HAP-1 (cell line): Measurements from ENCODE around the gene TMEM167B.

Experiments
- DNase-seq, 2 experiments: peaks; one replicate each; pipeline ENCODE4 v3.0.0-alpha.2; 2016 to 2020; ENCODE audit warnings: low spot score in 2 of 2
- H3K27me3 ChIP-seq: fragments of 250-450 bp; sonication (Bioruptor Pico); 2 replicates; pipeline ENCODE4 v1.5.1; 2020; ENCODE audit warnings: low read depth, mild to moderate bottlenecking, moderate library complexity
- H3K36me3 ChIP-seq: fragments of 250-450 bp; sonication (Bioruptor Pico); replicated peaks from 2 replicates; pipeline ENCODE4 v1.5.1; 2020; ENCODE audit warnings: mild to moderate bottlenecking
- H3K4me1 ChIP-seq: fragments of 250-450 bp; sonication (Bioruptor Pico); 2 replicates; pipeline ENCODE4 v1.5.1; 2020; ENCODE audit warnings: mild to moderate bottlenecking
- H3K4me3 ChIP-seq: fragments of 250-450 bp; sonication (Bioruptor Pico); 2 replicates; pipeline ENCODE4 v1.5.1; 2020; ENCODE audit warnings: mild to moderate bottlenecking, moderate library complexity
- H3K9me3 ChIP-seq: fragments of 250-450 bp; sonication (Bioruptor Pico); 2 replicates; pipeline ENCODE4 v1.5.1; 2020; ENCODE audit warnings: mild to moderate bottlenecking, moderate library complexity
- in situ Hi-C: fragments of 300-500 bp; cut with MboI; formaldehyde crosslinking; loops from 3 replicates; pipeline ENCODE4 v1.14.3; 2020; ENCODE audit warnings: low sequenced_read_pairs, inconsistent platforms, mixed read lengths

TMEM167B gene

DNA sequence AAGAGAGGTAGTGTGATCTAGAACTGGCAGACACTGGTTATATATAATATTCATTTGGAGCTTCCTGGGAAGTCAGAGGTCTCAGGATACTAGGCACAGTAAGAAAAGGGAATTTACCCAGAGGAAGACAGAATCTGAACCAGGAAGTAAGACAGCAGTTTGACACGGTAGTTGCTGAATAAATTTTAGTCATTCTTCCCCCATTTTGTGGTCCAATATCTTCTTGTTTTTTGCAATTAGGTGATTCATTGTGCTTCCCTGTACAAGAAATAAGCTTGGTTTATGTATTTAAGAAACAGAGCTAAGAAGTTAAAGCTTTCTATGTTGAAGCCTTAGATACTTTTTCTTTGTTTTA lies 1.3 kb downstream of the TMEM167B start:
- no peak for DNase-seq
- H3K36me3 ChIP-seq = peaks cover 15% of the 10 kb centered on the region
- in situ Hi-C loops = no loop called here
- no peaks in the 10 kb centered on the region for H3K9me3 ChIP-seq
- H3K27me3 ChIP-seq = no peaks in the 10 kb centered on the region
- H3K4me1 ChIP-seq = peaks cover 8% of the 10 kb centered on the region
- peak overlapping the region; percentile 87 for H3K4me3 ChIP-seq

DNA sequence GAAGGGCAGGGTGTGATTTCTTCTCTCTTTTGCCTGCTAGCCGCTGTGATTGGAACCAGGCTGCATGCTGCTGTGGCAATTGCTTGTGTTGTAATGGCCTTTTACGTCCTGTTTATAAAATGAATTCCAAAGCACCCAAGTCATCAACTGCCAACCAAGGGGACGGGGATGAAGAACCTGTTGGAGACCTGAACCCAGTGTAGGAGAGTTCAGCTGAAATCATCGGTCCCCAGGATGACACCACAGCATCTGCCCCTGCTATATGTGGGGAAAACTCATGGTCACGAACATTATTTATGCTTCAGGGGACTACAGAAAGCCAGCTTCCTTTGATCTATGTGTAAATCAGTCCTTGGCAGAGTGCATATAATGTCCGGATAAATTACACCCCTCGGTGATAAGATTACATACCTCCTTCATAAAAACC lies 3.8 kb downstream of the TMEM167B start:
- H3K4me3 ChIP-seq = no peak overlapping the region
- in situ Hi-C loops = no loop called here
- peaks cover 5% of the 10 kb centered on the region for H3K4me1 ChIP-seq
- no peak for DNase-seq
- H3K27me3 ChIP-seq = no peaks in the 10 kb centered on the region
- H3K36me3 ChIP-seq = peaks cover 15% of the 10 kb centered on the region
- no peaks in the 10 kb centered on the region for H3K9me3 ChIP-seq

DNA sequence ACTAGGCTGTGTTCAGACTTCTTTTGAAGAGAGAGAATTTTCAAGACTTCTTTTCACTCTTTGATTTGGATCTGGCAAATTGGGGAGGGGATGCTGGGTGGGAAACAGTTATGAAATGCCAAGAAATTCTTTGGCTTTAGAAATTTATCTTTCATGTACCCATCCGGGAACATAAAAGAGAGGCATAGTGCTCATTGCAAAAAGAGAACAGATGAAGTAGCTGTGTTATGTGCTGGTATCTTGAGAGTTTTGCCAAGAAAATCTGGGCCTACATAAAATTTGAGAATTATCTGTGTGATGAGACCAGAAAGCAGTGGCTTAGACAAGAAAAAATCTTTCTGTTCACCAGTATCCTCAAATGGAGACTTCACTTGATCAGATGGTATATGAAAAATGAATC lies 4.3 kb downstream of the TMEM167B start:
- Histone ChIP-seq H3K9me3 (no peaks in the 10 kb centered on the region), H3K4me1 (peaks cover 5% of the 10 kb centered on the region)

DNA sequence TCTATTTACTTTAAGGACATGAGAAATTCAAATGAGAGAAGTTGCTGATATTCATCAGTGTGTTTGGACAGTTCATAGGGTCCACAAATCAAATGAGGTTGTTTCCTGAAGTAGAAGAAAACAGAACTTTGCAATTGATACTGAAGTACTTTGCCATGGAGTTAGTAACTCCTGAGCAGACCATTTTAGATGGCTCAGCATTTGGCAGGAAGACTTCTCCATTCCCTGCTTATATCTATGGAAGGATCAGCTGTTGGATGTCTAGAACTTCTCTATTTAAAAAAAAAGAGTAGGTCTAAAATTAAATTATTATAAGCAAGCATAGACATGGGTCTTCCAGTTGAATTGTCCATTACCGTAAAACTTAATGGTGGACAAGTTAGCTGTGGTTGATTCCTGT lies 5.1 kb downstream of the TMEM167B start:
- Histone ChIP-seq H3K4me1 (peaks cover 5% of the 10 kb centered on the region), H3K4me3 (no peak overlapping the region), H3K9me3 (no peaks in the 10 kb centered on the region), H3K27me3 (no peaks in the 10 kb centered on the region), H3K36me3 (peaks cover 19% of the 10 kb centered on the region)
- DNase-seq = no peak
- in situ Hi-C loops = no loop called here

More for the DNA sequence above, 4.3 kb downstream of the TMEM167B start:
- no peak for DNase-seq
- in situ Hi-C loops = no loop called here
- H3K36me3 ChIP-seq = peaks cover 15% of the 10 kb centered on the region
- H3K4me3 ChIP-seq = no peak overlapping the region
- H3K27me3 ChIP-seq = no peaks in the 10 kb centered on the region

DNA sequence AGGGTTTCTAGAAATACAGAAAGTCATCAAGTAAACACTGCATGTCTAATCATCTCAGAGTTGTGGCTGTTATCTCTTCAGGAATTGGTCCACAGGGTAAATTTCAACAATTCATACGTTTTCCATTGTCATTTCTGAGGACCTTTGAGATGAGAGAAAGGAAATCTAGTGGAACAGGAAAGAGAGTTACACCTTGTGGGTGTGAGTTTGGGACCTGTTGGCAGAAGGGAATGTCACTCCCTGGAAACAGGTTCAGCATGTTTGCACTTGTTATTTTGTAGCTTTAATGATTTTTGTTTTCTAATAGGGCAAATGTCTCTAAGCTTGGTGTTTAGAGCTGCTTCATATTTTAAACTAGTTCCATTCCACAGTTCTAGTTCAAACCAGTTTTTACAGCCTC lies 5.6 kb downstream of the TMEM167B start:
- DNase-seq = no peak
- H3K4me1 ChIP-seq = peaks cover 5% of the 10 kb centered on the region
- H3K4me3 ChIP-seq = no peak overlapping the region
- no peaks in the 10 kb centered on the region for H3K27me3 ChIP-seq
- in situ Hi-C loops = no loop called here
- no peaks in the 10 kb centered on the region for H3K9me3 ChIP-seq
- H3K36me3 ChIP-seq = peaks cover 19% of the 10 kb centered on the region

DNA sequence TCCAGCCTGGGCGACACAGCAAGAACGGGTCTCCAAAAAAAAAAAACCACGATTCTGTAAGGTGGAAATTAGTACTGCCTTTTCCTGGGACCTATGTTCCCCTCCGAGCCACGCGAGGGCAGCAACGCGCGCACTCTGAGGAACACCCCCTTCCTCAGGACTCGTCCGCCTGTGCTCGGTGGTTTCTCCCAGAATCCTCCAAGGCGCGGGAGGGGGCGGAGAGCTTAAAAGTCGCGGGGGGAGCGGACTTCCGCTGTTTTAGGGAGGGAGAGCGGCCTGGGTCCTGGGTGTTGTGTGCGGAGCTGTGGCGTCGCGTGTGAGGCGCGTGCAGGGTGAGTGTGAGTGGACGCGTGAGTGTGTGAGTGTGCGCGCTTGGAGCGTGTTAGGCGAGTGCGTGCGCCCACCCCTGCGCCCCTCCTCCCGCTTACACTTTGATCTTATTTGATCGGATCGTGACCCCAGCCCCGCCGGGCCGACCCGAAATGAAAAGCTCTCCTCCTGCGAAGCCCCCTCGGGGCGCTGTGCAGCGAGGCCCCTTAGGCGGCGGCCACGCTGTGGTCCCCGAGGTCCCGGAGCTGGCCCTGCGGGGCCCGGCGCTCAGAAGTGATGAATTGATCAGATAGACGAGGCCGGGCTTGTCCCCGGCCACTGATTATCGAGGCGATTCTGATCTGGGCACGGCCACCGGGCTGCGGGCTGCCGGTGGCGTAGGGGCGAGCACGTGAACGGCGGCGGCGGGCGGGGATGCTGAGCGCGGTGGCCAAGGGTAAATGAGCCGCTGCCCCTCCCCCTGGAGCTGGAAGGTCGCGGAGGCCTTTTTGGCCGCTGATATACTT lies 9.6 kb downstream of the TMEM167B start:
- H3K9me3 ChIP-seq = no peaks in the 10 kb centered on the region; the same call in 1 of the 2 replicates
- peaks cover 16% of the 10 kb centered on the region for H3K36me3 ChIP-seq
- in situ Hi-C loops = no loop called here
- peak overlapping the region; percentile 99 for H3K4me3 ChIP-seq
- H3K4me1 ChIP-seq = peaks cover 8% of the 10 kb centered on the region
- H3K27me3 ChIP-seq = no peaks in the 10 kb centered on the region
- DNase-seq = peak; percentile 90 to 98

DNA sequence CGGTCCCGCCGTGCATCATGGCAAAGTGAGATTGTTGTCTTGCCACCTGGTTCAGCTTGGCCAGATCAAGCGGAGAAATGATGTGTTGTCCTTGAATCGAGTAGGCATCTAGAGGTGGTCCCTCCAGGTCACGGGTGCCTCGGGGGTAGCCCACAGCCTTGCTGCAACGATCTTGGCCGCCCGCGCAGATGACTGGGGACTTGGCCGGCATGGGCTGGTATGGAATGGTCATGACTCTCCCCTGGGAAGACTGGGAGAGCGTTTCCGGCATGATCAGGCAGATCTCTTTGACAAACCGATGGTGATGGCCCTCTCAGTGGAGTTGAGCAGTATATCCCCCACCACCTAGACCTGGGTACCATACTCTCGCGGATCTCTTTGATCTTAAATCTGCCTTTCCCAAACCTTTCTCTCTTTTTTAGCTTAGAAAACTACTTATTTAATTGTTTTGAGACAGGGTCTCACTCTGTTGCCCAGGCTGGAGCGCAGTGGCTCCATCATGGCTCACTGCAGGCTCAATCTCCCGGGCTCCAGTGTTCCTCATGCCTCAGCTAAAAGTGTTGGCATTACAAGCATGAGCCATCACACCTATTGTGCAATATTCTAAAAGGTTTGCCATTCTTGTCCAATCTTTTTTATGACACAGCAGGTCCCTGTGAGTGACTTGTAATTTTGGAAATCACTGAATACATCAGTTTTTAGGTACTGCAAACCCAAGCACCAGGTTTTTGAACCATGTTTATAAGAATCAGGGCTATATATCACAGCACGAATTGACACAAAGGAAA lies 14.0 kb downstream of the TMEM167B start:
- no peak overlapping the region for H3K4me3 ChIP-seq
- peaks cover 13% of the 10 kb centered on the region for H3K36me3 ChIP-seq
- H3K4me1 ChIP-seq = peaks cover 6% of the 10 kb centered on the region
- DNase-seq = no peak
- in situ Hi-C loops = no loop called here
- H3K9me3 ChIP-seq = no peaks in the 10 kb centered on the region; the same call in 1 of the 2 replicates
- peaks cover 3% of the 10 kb centered on the region; the same call in 1 of the 2 replicates for H3K27me3 ChIP-seq

DNA sequence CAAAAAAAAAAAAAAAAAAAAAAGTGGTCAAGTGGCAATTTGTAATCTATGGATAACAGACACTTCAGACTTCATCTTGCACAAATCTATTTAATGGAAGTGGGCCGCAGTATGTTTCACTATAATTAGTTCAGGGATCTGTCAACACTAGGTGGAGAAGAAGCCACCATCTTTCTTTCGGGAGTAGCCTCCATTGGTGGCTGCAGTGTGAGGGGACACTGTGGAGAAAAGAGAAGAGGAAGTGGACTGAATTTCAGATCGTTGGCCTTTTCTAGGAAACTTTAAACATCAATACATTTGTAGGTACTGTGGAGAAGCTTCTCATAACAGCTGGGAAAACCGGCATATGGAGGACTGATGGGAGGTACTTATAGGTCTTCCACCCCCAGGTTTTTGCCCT lies 15.3 kb downstream of the TMEM167B start:
- H3K36me3 ChIP-seq = peaks cover 9% of the 10 kb centered on the region
- DNase-seq = no peak
- no peak overlapping the region for H3K4me3 ChIP-seq
- H3K9me3 ChIP-seq = no peaks in the 10 kb centered on the region; the same call in 1 of the 2 replicates
- in situ Hi-C loops = no loop called here
- peaks cover 4% of the 10 kb centered on the region for H3K4me1 ChIP-seq
- H3K27me3 ChIP-seq = peaks cover 3% of the 10 kb centered on the region; the same call in 1 of the 2 replicates

DNA sequence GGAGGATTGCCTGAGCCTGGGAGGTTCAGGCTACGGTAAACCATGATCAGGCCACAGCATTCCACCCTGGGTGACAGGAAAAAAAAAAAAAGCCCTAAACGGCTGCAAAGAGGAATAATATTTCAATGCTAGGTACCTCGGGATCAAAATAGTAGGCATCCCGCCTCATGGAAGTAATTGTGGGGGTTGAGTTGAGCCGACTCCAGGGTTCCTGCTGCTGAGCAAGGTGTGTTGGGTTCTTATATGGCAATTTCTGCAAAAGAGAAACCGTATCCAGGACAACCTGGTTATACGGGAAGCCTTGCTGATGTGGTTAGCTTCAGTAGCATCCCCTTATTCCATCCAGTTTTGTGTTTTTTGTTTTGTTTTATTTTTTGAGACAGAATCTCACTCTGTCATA lies 17.2 kb downstream of the TMEM167B start:
- DNase-seq = no peak
- in situ Hi-C loops = no loop called here
- H3K4me1 ChIP-seq = no peaks in the 10 kb centered on the region
- peaks cover 3% of the 10 kb centered on the region; the same call in 1 of the 2 replicates for H3K27me3 ChIP-seq
- H3K9me3 ChIP-seq = no peaks in the 10 kb centered on the region
- no peak overlapping the region for H3K4me3 ChIP-seq
- no peaks in the 10 kb centered on the region for H3K36me3 ChIP-seq

DNA sequence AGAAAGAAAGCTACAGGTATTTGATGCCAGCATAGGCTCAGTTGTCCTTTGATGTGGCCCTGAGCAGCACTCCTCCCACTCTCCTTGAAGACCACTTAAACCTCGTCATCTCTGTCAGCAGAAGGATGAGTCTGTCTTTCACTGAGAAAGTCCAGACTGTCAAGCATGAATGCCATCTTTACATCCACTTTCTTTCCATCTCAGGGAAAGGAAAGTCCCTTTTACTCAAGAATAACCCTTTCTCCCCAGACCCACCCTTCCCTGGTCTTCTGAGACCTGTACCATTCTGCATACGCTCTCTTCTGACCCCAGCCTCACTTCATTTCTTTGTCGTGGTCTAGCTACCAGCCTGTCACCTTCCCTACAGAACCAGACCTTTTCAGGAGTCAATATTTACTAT lies 19.3 kb downstream of the TMEM167B start:
- H3K36me3 ChIP-seq = no peaks in the 10 kb centered on the region
- H3K4me3 ChIP-seq = no peak overlapping the region
- 0 out of 2 replicates have a peak, but pooled peaks cover 2% of the 10 kb centered on the region for H3K4me1 ChIP-seq
- in situ Hi-C loops = no loop called here
- no peaks in the 10 kb centered on the region for H3K9me3 ChIP-seq
- peaks cover 6% of the 10 kb centered on the region for H3K27me3 ChIP-seq
- DNase-seq = no peak

DNA sequence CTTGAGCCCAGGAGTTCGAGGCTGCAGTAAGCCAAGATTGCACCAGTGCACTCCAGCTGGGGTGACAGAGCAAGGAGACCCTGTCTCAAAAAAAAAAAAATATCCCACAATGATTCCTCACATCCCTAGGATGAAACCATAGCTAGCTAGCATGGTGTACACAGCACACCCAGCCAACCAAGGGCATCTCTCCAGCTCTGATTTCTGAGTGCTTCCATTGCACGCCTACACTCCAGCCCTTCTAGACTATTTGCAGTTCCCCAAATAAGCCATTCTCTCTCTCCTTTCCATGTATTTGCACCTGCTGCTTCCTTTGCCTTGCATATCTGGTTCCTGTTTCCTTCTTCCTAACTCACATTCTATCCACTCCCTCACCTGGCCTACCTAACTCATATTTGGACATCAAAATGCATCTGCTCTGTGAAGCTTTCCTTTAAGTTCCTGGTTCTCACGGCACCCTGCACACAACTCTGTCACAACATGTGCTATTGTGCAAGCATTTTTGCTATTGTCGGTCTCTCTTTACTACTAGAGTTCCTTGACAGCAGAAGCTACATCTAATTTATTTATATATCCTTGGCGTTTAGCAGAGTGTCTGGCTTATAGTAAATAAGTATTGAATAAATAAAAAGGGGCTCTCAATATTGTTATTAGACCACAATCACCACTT lies 21.0 kb downstream of the TMEM167B start:
- in situ Hi-C loops = no loop called here

DNA sequence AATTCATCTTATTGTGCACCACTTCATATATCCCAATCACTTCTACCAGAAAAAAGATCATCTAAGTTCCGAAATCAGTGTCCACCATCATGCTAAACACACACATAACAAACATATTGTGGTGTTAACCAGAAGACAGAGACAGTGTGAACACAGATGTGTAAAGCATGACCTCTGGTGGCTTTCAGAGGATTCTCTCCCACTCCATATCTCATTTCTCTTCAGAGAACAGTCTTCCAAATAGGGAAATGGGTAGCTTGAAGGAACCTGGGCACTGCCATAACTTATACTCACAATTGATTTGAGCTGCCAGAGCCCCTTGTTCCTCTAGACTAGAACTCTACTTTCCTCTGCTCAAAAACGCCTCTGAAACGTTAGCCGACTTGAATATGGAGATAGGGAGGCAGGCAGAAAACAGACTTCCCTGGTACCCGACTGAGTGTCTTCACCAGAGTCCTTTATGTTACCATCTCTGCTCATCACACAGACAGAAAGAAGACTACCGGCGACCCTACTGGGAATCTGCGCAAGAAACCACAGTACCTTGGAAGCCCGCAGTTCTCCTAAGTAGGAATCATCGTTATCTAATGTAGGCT lies 21.6 kb downstream of the TMEM167B start:
- no peaks in the 10 kb centered on the region for H3K9me3 ChIP-seq
- no peak overlapping the region for H3K4me3 ChIP-seq
- DNase-seq = peak in 1 of 2 experiments; percentile 7
- 0 out of 2 replicates have a peak, but pooled peaks cover 2% of the 10 kb centered on the region for H3K4me1 ChIP-seq
- H3K27me3 ChIP-seq = peaks cover 4% of the 10 kb centered on the region; the same call in 1 of the 2 replicates
- no peaks in the 10 kb centered on the region for H3K36me3 ChIP-seq
- in situ Hi-C loops = no loop called here

More for the DNA sequence above, 21.0 kb downstream of the TMEM167B start:
- no peaks in the 10 kb centered on the region for H3K9me3 ChIP-seq
- DNase-seq = no peak
- 0 out of 2 replicates have a peak, but pooled peaks cover 2% of the 10 kb centered on the region for H3K4me1 ChIP-seq
- no peak overlapping the region for H3K4me3 ChIP-seq
- peaks cover 7% of the 10 kb centered on the region for H3K27me3 ChIP-seq
- no peaks in the 10 kb centered on the region for H3K36me3 ChIP-seq

DNA sequence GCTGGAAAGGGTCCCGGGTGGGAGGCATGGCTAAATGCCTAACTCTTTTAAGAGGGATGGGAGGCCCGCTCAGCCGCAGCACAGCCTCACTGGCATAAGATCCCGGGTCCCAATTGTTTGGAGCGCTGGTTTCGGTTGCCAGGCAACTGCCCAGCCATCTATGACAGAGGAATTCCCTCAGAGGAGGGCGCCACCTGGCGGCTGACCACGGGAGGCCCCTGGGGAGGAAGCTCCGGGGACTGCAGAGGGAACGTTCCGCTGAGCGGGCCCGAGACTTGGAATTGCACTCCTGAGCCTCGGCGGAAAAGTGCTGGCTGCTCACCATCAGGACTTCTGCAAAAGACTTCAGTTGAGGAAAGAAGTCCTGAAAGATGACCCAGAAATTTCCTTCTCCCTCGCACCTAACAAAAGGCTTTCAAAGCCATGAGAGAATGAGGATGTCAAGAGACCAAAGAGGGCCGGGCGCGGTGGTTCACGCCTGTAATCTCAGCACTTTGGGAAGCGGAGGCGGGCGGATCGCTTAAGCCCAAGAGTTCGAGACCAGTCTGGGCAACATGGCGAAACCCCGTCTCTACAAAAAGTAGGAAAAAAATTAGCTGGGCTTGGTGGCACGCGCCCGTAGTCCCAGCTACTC lies 22.2 kb downstream of the TMEM167B start:
- peaks cover 4% of the 10 kb centered on the region; the same call in 1 of the 2 replicates for H3K27me3 ChIP-seq
- H3K4me1 ChIP-seq = 0 out of 2 replicates have a peak, but pooled peaks cover 2% of the 10 kb centered on the region
- H3K36me3 ChIP-seq = no peaks in the 10 kb centered on the region
- no peaks in the 10 kb centered on the region for H3K9me3 ChIP-seq
- in situ Hi-C loops = no loop called here
- no peak overlapping the region for H3K4me3 ChIP-seq
- DNase-seq = peak; percentile 93 to 99
